ENCODE data around the gene F13A1.

GRCh38 chr6:6256259-6256658 lies 64.2 kb downstream of the F13A1 start:
- no peak for TF ChIP-seq CTCF (IDR thresholded peaks at IDR 0.05)
- TF ChIP-seq POLR2AphosphoS5 (IDR thresholded peaks at IDR 0.05; ENCODE audit: low read depth, low read length), result no peak

All from SK-N-SH (cell line).